H54 (cell line): ENCODE results near the gene FES.
"Not testable (repeated sequence)": the region's sequence is repeated elsewhere in the genome, so short reads cannot be mapped to it uniquely, and the experiment has no call there.

Experiments used
- DNase-seq: peaks from one replicate; pipeline ENCODE4 v3.0.0; 2011; ENCODE audit warnings: low spot score, mixed read lengths; ENCODE audit not compliant: insufficient read length
- FAIRE-seq: peaks from 3 replicates; lab custom pipeline; 2011; peaks lifted over from hg19 to GRCh38; lab: Jason Lieb, UNC
- POLR2A ChIP-seq: IDR thresholded peaks from 2 replicates; pipeline ENCODE4 v1.6.1; 2011; ENCODE audit warnings: low read depth, mild to moderate bottlenecking, low read length

The FES gene

DNA sequence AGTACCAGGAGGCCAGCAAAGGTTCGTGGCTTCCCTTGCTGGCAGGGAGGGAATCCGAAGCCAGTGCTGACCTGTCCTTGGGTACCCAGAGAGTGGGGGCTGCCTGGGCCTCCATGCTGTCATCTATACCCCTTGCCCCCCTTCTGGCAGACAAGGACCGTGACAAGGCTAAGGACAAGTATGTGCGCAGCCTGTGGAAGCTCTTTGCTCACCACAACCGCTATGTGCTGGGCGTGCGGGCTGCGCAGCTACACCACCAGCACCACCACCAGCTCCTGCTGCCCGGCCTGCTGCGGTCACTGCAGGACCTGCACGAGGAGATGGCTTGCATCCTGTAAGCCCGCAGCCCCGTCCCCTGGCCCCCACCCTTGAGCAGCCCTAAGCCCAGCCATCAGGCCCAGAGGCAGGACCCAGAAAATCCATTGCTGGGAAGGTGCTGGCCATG, 2.8 kb downstream of the FES start:
- DNase-seq, result no peak
- no peak for TF ChIP-seq POLR2A
- no peak for FAIRE-seq

DNA sequence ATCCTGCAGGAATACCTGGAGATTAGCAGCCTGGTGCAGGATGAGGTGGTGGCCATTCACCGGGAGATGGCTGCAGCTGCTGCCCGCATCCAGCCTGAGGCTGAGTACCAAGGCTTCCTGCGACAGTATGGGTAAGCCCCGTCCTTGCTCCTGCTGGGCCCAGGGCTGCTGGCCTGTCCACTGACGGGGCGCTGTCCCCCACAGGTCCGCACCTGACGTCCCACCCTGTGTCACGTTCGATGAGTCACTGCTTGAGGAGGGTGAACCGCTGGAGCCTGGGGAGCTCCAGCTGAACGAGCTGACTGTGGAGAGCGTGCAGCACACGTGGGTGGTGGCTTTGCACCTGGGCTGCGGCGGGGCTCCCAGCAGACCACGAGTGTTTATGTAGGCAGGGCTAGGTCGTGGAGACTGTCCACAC, 5.0 kb downstream of the FES start:
- FAIRE-seq, result no peak
- no peak for TF ChIP-seq POLR2A
- no peak for DNase-seq

GRCh38 chr15:90889736-90890456, 5.6 kb downstream of the FES start:
- FAIRE-seq, result no peak
- TF ChIP-seq POLR2A, result no peak
- no peak for DNase-seq

DNA sequence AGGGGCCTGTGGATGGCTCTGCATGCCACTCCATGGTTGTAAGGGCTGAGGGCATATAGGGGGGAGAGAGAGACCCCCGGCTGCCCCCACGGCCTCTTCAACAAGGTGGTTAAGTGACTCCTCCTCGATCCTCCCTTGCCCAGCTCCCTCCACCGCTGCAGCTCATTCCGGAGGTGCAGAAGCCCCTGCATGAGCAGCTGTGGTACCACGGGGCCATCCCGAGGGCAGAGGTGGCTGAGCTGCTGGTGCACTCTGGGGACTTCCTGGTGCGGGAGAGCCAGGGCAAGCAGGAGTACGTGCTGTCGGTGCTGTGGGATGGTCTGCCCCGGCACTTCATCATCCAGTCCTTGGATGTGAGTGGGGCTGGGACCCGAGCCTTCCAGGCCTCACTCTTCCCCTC, 6.5 kb downstream of the FES start:
- FAIRE-seq (no peak), DNase-seq (no peak)
- no peak for TF ChIP-seq POLR2A

DNA sequence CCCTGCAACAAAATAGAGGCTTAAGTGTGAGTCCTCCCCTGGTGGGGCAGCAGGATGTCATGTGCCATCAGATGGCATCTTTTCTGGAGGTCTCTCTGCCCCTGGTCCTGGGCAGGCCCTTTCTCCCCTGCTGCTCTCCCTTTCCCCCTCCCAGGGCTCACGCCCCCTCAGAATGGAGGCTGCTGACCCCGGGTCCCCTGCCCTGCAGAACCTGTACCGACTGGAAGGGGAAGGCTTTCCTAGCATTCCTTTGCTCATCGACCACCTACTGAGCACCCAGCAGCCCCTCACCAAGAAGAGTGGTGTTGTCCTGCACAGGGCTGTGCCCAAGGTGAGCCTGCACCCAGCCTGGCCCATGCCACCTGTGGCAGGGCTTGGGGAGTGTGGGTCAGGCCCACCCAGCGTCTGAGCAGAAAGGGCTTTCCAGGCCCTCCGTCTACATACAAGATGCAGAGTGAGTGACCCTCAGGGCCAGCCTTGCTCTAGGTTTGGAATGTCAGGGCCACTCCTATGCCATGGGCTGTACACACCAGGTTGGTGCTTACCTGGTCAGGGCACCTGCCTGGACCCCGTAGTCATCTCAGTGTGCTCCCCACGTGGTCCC, 7.1 kb downstream of the FES start:
- DNase-seq, result no peak
- no peak for TF ChIP-seq POLR2A
- no peak for FAIRE-seq

DNA sequence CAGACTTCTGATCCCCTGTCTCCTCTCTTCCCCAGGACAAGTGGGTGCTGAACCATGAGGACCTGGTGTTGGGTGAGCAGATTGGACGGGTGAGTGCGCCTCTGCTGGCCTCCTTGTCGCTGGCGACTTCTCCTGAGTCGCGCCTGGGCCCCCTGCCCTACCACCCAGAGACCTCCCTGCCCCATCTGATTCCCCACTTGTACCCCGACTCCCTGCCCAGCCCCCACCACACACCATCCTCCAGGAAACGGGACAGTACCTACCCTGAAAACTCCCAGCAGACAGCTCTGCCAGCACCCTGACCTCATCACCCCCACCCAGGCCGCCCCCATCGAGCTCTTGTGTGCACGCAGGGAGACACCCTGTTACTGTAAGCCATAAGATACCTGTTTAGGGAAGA, 7.7 kb downstream of the FES start:
- FAIRE-seq (no peak), DNase-seq (no peak)
- TF ChIP-seq POLR2A, result no peak

DNA sequence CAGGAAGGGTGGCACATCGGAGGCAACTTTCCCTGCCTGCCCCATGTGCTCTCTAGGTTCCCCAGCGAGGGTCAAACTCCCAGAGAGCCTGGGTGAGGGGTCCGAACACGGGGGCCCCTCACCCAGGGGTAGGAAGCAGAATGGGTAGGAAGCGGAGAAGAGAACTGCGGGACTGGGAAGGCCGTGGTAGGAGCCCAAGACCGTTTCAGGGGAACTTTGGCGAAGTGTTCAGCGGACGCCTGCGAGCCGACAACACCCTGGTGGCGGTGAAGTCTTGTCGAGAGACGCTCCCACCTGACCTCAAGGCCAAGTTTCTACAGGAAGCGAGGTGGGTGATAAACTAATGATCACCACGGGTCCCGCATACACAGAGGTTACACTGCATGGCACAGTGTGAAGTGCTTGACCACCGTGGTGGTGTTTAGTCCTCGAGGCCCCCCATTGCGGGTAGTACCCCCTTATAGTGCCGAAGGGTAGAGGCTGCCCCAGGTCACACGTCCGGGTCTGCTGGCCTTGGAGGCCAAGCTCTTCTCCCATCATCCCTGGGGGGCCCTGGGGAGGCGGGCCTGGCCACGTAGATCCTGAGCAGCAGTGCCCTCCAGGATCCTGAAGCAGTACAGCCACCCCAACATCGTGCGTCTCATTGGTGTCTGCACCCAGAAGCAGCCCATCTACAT, 8.3 kb downstream of the FES start:
- DNase-seq, result no peak
- no peak for TF ChIP-seq POLR2A
- no peak for FAIRE-seq

- DNase-seq, result no peak
- no peak for FAIRE-seq
- no peak for TF ChIP-seq POLR2A
Measured at GRCh38 chr15:90893175-90894090, 9.1 kb downstream of the FES start.

DNA sequence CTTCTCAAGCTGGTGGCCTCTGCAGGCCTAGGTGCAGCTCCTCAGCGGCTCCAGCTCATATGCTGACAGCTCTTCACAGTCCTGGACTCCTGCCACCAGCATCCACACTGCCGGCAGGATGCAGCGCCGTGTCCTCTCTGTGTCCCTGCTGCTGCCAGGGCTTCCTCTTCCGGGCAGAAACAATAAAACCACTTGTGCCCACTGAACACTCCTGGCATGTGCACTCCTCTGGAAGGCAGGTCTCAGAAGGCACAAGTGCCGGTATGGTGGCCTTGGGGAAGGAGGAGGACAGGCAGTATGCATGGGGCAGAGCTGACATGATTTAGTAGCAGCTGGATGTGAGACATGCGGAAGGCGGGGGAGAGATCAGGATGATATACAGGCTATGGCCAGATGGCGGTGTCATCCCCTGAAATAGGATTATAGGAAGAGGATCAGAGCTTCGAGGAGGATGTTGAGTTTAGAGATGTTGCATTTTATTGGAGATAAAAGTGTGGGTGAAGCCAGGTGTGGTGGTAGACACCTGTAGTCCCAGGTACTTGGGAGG, 11.3 kb downstream of the FES start:
- TF ChIP-seq POLR2A, result no peak
- no peak for FAIRE-seq

DNA sequence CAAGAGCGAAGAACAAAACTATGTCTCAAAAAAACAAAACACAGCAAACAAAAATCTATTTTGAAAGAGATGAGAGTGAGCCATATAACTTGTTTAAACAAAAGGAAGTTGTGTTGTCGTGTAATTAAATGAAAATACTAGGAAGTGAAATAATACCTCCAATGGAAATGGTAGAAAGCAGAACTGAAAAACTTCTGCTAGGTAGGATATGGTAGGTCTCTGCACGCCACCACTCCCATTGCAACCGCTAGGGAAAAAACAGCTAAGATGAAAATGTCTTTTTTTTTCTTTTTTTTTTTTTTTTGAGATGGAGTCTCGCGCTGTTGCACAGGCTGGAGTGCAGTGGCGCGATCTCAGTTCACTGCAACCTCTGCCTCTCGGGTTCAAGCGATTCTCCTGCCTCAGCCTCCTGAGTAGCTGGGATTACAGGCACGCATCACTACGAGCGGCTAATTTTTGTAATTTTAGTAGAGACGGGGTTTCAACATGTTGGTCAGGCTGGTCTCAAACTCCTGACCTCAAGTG, 12.9 kb downstream of the FES start:
- not testable (repeated sequence) for DNase-seq, FAIRE-seq

More for the DNA sequence above, 11.3 kb downstream of the FES start:
- DNase-seq, result no peak

- TF ChIP-seq POLR2A, result no peak
- FAIRE-seq (no peak), DNase-seq (no peak)
Measured at GRCh38 chr15:90901175-90902039, 17.1 kb downstream of the FES start.

- FAIRE-seq (no peak), DNase-seq (peak; percentile 87)
- TF ChIP-seq POLR2A, result peak; percentile 11; the same call in 1 of the 2 replicates
Measured at GRCh38 chr15:90902040-90902839, 17.9 kb downstream of the FES start.
